Lung (tissue), 12 donors: ENCODE measurements around the gene ETV7. TPM values are rescaled to one million over a fixed set of nuclear protein-coding genes. Genes with fewer than 3 reads are reported as not detected.

Experiments
- ATAC-seq: fragments of 200-7000 bp; cut with Tn5 transposase; one replicate; pipeline ENCODE4 v1.9.1; 2020; ENCODE audit warnings: moderate number of reproducible peaks; ENCODE audit not compliant: insufficient read depth, low FRiP score
- DNase-seq, 3 donors: peaks; one replicate each; pipeline ENCODE4 v3.0.0-alpha.2; 2013 to 2017
- H3K27ac ChIP-seq, 2 donors: one replicate each; pipeline ENCODE4 v1.5.1; 2013; ENCODE audit warnings: mild to moderate bottlenecking in 2 of 2, moderate library complexity in 2 of 2, control low read depth in 1 of 2, inconsistent platforms in 1 of 2, low read depth in 1 of 2, low read length in 1 of 2
- H3K27me3 ChIP-seq, 3 donors: one replicate each; pipeline ENCODE4 v1.5.1; 2013; ENCODE audit warnings: low read length in 2 of 3; ENCODE audit not compliant: control insufficient read depth in 3 of 3, insufficient read depth in 3 of 3
- H3K36me3 ChIP-seq, 4 donors: one replicate each; pipeline ENCODE4 v1.5.1; 2013; ENCODE audit warnings: low read length in 4 of 4, mild to moderate bottlenecking in 1 of 4, moderate library complexity in 1 of 4; ENCODE audit not compliant: control insufficient read depth in 4 of 4, insufficient read depth in 4 of 4
- H3K4me1 ChIP-seq, 5 donors: one replicate each; pipeline ENCODE4 v1.5.1; 2013; ENCODE audit warnings: low read length in 5 of 5, mild to moderate bottlenecking in 2 of 5, moderate library complexity in 1 of 5; ENCODE audit not compliant: control insufficient read depth in 5 of 5, insufficient read depth in 5 of 5
- H3K4me3 ChIP-seq: one replicate; pipeline ENCODE4 v1.5.1; 2013; ENCODE audit warnings: mild to moderate bottlenecking, control low read depth, moderate library complexity
- H3K9ac ChIP-seq, 2 donors: one replicate each; pipeline ENCODE4 v1.5.1; 2013; ENCODE audit warnings: low read length in 2 of 2, control low read depth in 1 of 2; ENCODE audit not compliant: insufficient read depth in 1 of 2
- H3K9me3 ChIP-seq, 4 donors: one replicate each; pipeline ENCODE4 v1.5.1; 2013; ENCODE audit warnings: low read length in 3 of 4, mild to moderate bottlenecking in 1 of 4, moderate library complexity in 1 of 4; ENCODE audit not compliant: control insufficient read depth in 4 of 4, insufficient read depth in 3 of 4
- CTCF ChIP-seq: IDR thresholded peaks from 2 replicates; pipeline ENCODE4 v1.5.1; 2012; ENCODE audit warnings: mild to moderate bottlenecking; ENCODE audit errors: control extremely low read depth, extremely low read depth
- WGBS, 2 donors: extraction: QIAGEN DNeasy Blood & Tissue Kit; methylation state at CpG; one replicate each; pipeline ENCODE4 v1.1.7; 2013; 5-methylcytosine and 5-hydroxymethylcytosine counted together
- polyA plus RNA-seq, 2 donors: library from polyadenylated mRNA; stranded (reverse); fragments of 200-250 nt; gene quantifications; one replicate each; pipeline ENCODE4 v1.2.1, GENCODE V29; 2013
- total RNA-seq, 2 donors: library from RNA; depleted of rRNA in 1 of 2; stranded (reverse); fragments of >200 nt in 1 of 2; gene quantifications; one replicate each; pipeline ENCODE4 v1.2.1, GENCODE V29; 2014 to 2021
- donor health status: control.
- donor health status: control.
- donor health status: Bipolar disorder and iron deficiency.
- donor health status: healthy.
- donor health status: DM: yes; HTN: yes; CAD: no.

ETV7 gene
- total and polyA plus RNA-seq, 4 donors: 1.4 to 6.6 (median 3.6) TPM

GRCh38 chr6:36382976-36383375 lies 4.5 kb downstream of the ETV7 start:
- TF ChIP-seq CTCF: no peak
- Histone ChIP-seq H3K36me3 (no peaks in the 10 kb centered on the region), H3K9me3 (no peaks in the 10 kb centered on the region), H3K27ac (no peak overlapping the region), H3K9ac (no peak overlapping the region), H3K4me3 (no peak overlapping the region), H3K4me1 (peaks cover 0 to 19% (median 0%) of the 10 kb centered on the region in 5 donors), H3K27me3 (peaks cover 0 to 25% (median 11%) of the 10 kb centered on the region in 3 donors)
- 56 to 79% methylated on average over 4 of the region's 4 CpGs for WGBS, 2 donors
- ATAC-seq (no peak), DNase-seq (no peak)

- DNase-seq (no peak), ATAC-seq (no peak)
- Histone ChIP-seq H3K27me3 (peaks cover 0 to 16% (median 6%) of the 10 kb centered on the region in 3 donors), H3K9me3 (no peaks in the 10 kb centered on the region), H3K27ac (no peak overlapping the region), H3K9ac (no peak overlapping the region), H3K36me3 (no peaks in the 10 kb centered on the region), H3K4me1 (peaks cover 0 to 8% (median 0%) of the 10 kb centered on the region in 5 donors), H3K4me3 (no peak overlapping the region)
- TF ChIP-seq CTCF: no peak
- WGBS, 2 donors: 77 to 89% methylated on average over 9 of the region's 9 CpGs
Measured at GRCh38 chr6:36381502-36382389, 5.7 kb downstream of the ETV7 start.

GRCh38 chr6:36380166-36380565 lies 7.3 kb downstream of the ETV7 start:
- no peak overlapping the region for H3K4me3 ChIP-seq
- no peak for TF ChIP-seq CTCF
- 95 to 97% methylated on average over 4 of the region's 4 CpGs for WGBS, 2 donors
- DNase-seq: no peak
- no peaks in the 10 kb centered on the region for H3K4me1 ChIP-seq
- H3K9me3 ChIP-seq: no peaks in the 10 kb centered on the region
- no peak for ATAC-seq
- no peak overlapping the region for H3K27ac ChIP-seq
- H3K9ac ChIP-seq: no peak overlapping the region
- H3K36me3 ChIP-seq: no peaks in the 10 kb centered on the region
- H3K27me3 ChIP-seq: peaks cover 0 to under 1% (median 0%) of the 10 kb centered on the region in 3 donors
